WI38 (cell line): ENCODE data around the gene TEAD1.

Source experiments
- H3K4me3 ChIP-seq: 2 replicates; pipeline ENCODE4 v1.5.1; 2011; ENCODE audit warnings: low read depth, mild to moderate bottlenecking, control low read depth, low read length
- CTCF ChIP-seq: IDR thresholded peaks from 2 replicates; pipeline ENCODE4 v1.5.1; 2012; ENCODE audit warnings: low read depth, mild to moderate bottlenecking, control low read depth, low read length

TEAD1 gene

GRCh38 chr11:12674936-12675696 is 895 bp downstream of the TEAD1 start:
- TF ChIP-seq CTCF = no peak
- H3K4me3 ChIP-seq = peak overlapping the region; percentile 72

GRCh38 chr11:12675951-12676711 is 1.9 kb downstream of the TEAD1 start:
- TF ChIP-seq CTCF = no peak
- peak overlapping the region; percentile 72 for H3K4me3 ChIP-seq

- H3K4me3 ChIP-seq = peak overlapping the region; percentile 72
- TF ChIP-seq CTCF = no peak
Measured at GRCh38 chr11:12677131-12677530, 2.9 kb downstream of the TEAD1 start.

- no peak for TF ChIP-seq CTCF
- peak overlapping the region; percentile 72 for H3K4me3 ChIP-seq
Measured at GRCh38 chr11:12678092-12678491, 3.9 kb downstream of the TEAD1 start.

GRCh38 chr11:12678991-12679390 is 4.8 kb downstream of the TEAD1 start:
- no peak for TF ChIP-seq CTCF
- peak overlapping the region; percentile 25 for H3K4me3 ChIP-seq

GRCh38 chr11:12679471-12679870 is 5.2 kb downstream of the TEAD1 start:
- TF ChIP-seq CTCF = no peak
- peak overlapping the region; percentile 25 for H3K4me3 ChIP-seq
